ENCODE results near the gene FBXO22.

DNA sequence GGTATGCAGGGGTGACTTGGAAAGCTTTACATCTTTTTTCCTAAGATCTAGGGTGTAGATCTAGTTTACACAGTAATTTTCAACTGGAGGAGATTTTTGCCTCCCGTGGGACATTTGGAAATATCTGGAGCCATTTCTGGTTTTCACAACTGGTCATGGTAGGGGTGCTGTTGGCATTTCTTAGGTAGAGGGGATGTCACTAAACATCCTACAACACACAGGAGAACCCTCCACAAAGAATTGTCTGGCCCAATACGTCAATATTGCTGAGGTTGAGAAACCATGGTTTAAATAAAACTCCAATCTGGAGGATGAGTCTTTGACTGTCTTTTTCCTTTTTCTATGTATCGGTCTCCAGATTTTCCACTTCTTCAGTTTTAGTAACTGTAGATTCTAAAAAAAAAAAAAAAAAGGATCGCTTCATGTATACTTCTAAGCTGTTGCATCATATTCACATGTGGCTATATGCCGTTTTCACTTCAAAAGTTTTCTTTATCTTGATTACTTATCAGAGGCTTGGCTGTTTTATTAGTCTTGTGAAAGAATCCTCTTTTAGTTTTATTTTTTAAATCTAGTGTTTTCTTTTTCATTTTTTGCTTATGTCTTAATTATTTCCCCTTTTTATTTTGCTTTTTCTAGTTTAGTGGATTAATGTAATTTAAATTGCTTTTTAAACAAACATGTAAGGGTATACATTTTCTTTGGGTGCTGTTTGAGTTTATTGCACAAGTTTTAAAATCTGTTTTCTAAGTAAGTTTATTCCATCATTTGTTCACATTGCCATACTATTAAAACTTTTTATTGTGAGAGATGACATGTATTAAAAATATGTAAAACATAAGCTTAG lies 39.2 kb upstream of the FBXO22 start:
- TF ChIP-seq, protein P1, sequence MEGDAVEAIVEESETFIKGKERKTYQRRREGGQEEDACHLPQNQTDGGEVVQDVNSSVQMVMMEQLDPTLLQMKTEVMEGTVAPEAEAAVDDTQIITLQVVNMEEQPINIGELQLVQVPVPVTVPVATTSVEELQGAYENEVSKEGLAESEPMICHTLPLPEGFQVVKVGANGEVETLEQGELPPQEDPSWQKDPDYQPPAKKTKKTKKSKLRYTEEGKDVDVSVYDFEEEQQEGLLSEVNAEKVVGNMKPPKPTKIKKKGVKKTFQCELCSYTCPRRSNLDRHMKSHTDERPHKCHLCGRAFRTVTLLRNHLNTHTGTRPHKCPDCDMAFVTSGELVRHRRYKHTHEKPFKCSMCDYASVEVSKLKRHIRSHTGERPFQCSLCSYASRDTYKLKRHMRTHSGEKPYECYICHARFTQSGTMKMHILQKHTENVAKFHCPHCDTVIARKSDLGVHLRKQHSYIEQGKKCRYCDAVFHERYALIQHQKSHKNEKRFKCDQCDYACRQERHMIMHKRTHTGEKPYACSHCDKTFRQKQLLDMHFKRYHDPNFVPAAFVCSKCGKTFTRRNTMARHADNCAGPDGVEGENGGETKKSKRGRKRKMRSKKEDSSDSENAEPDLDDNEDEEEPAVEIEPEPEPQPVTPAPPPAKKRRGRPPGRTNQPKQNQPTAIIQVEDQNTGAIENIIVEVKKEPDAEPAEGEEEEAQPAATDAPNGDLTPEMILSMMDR (optimal IDR thresholded peaks at IDR 0.05 in 1 of 3, IDR thresholded peaks at IDR 0.05 in 1 of 3, conservative IDR thresholded peaks at IDR 0.05 in 1 of 3; ENCODE audit: extremely low read depth in 1 of 3, insufficient read depth in 2 of 3, low read length in 3 of 3) = no peak
- no peak for TF ChIP-seq EZH2 (IDR thresholded peaks at IDR 0.05; ENCODE audit: low read length)

All from keratinocyte (primary cell).